ENCODE results near the gene TLCD1. TPM values are rescaled to one million over a fixed set of nuclear protein-coding genes. Genes with fewer than 3 reads are reported as not detected.

The TLCD1 gene
- total RNA-seq, 1 donor = 7.8 TPM

DNA sequence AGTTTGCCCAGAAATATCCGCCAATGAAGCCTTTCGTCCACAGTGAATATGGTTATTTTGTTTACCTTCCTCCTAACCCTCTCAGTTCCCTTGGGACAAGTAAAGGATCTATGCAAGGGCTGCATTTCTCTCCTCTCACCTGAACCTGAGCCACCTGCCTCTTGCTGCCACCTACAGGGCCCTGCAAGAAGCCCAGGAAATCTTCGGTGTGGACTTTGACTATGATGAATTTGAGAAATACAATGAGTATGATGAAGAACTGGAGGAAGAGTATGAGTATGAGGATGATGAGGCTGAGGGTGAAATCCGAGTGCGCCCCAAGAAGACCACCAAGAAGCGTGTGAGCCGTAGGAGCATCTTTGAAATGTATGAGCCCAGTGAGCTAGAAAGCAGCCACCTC is 50.1 kb downstream of the TLCD1 start:
- no peak for DNase-seq (ENCODE audit: low read depth)
- no peak overlapping the region for H3K4me3 ChIP-seq (ENCODE audit: low read depth, low read length)
- TF ChIP-seq CTCF (IDR thresholded peaks at IDR 0.05; ENCODE audit: insufficient read depth, low read length) = no peak

GRCh38 chr17:28675490-28675889 is 50.5 kb downstream of the TLCD1 start:
- TF ChIP-seq CTCF (IDR thresholded peaks at IDR 0.05; ENCODE audit: insufficient read depth, low read length) = no peak
- DNase-seq (ENCODE audit: low read depth) = no peak
- H3K4me3 ChIP-seq (ENCODE audit: low read depth, low read length) = no peak overlapping the region

Small RNA genes within 50 kb of the gene (small RNA-seq; reads per million reads assigned to genes)
- not detected for gene SNORD42A
- gene SNORD42B = 0.19 reads per million
- gene SNORD4A = not detected
- gene SNORD4B = not detected

Other genes with a start within 250 kb of the TLCD1 start
- gene FOXN1, start 219.9 kb downstream of the TLCD1 start, total RNA-seq (ENCODE audit: low replicate concordance) = not detected in 2 replicates
- 12.2 and 18.2 TPM in 2 replicates for gene UNC119, start 173.6 kb downstream of the TLCD1 start, total RNA-seq (ENCODE audit: low replicate concordance)
- 15.8 and 26.9 TPM in 2 replicates for gene PIGS, start 154.7 kb downstream of the TLCD1 start, total RNA-seq (ENCODE audit: low replicate concordance)
- 17.6 and 36.3 TPM in 2 replicates for gene ALDOC, start 149.3 kb downstream of the TLCD1 start, total RNA-seq (ENCODE audit: low replicate concordance)
- gene SPAG5, start 127.2 kb downstream of the TLCD1 start, total RNA-seq (ENCODE audit: low replicate concordance) = 7.4 and 31.8 TPM in 2 replicates
- 4.3 TPM in 1 of 2 replicates, not detected in the other for gene RSKR, start 112.0 kb downstream of the TLCD1 start, total RNA-seq (ENCODE audit: low replicate concordance)
- 99.3 and 200 TPM in 2 replicates for gene BLTP2, start 81.1 kb downstream of the TLCD1 start, total RNA-seq (ENCODE audit: low replicate concordance)
- 32.5 and 36.9 TPM in 2 replicates for gene SDF2, start 64.3 kb downstream of the TLCD1 start, total RNA-seq (ENCODE audit: low replicate concordance)
- gene SUPT6H, start 64.0 kb downstream of the TLCD1 start, total RNA-seq (ENCODE audit: low replicate concordance) = 46.8 and 60.5 TPM in 2 replicates
- gene PROCA1, start 14.3 kb downstream of the TLCD1 start, total RNA-seq (ENCODE audit: low replicate concordance) = 0.49 and 1.5 TPM in 2 replicates
- 154 and 412 TPM in 2 replicates for gene RAB34, start 8.4 kb downstream of the TLCD1 start, total RNA-seq (ENCODE audit: low replicate concordance)
- gene RPL23A, start 6.2 kb downstream of the TLCD1 start, total RNA-seq (ENCODE audit: low replicate concordance) = 322 and 1,093 TPM in 2 replicates
- gene NEK8, start 2.6 kb upstream of the TLCD1 start, total RNA-seq (ENCODE audit: low replicate concordance) = 4.9 and 6.8 TPM in 2 replicates
- gene TRAF4, start 17.8 kb upstream of the TLCD1 start, total RNA-seq (ENCODE audit: low replicate concordance) = 8.1 and 21.3 TPM in 2 replicates
- gene FAM222B, start 116.6 kb upstream of the TLCD1 start, total RNA-seq (ENCODE audit: low replicate concordance) = 1.6 and 7.0 TPM in 2 replicates
- 16.3 and 38.1 TPM in 2 replicates for gene ERAL1, start 128.8 kb upstream of the TLCD1 start, total RNA-seq (ENCODE audit: low replicate concordance)
- 13.0 and 39.9 TPM in 2 replicates for gene FLOT2, start 171.5 kb upstream of the TLCD1 start, total RNA-seq (ENCODE audit: low replicate concordance)
- 5.6 and 8.3 TPM in 2 replicates for gene DHRS13, start 176.8 kb upstream of the TLCD1 start, total RNA-seq (ENCODE audit: low replicate concordance)
- gene PHF12, start 225.3 kb upstream of the TLCD1 start, total RNA-seq (ENCODE audit: low replicate concordance) = 25.7 and 58.1 TPM in 2 replicates

All from fibroblast of the aortic adventitia (primary cell).